K562 (cell line): ENCODE data around the gene SIGLEC7. TPM values are rescaled to one million over a fixed set of nuclear protein-coding genes. Genes with fewer than 3 reads are reported as not detected.

Experiments
- ATAC-seq: fragments of 200-7000 bp; cut with Tn5 transposase; 3 replicates; pipeline ENCODE4 v1.9.1; 2020; ENCODE audit warnings: moderate library complexity
- BruUV-seq: library from RNA; stranded (reverse); fragments of 400-500 nt; replicated peaks from 2 replicates; lab custom pipeline; 2021; lab: Mats Ljungman, UMichigan
- CTCF ChIA-PET: fragments of 300-600 bp; formaldehyde crosslinking; extraction: SDS; loops from one replicate; lab custom pipeline; 2021; ENCODE audit warnings: low intra/inter-chr PET ratio; lab: Yijun Ruan, JAX
- POLR2A ChIA-PET: fragments of 300-600, 350-650 bp; sonication (Branson Sonifier 250); formaldehyde crosslinking; extraction: SDS; loops from one replicate; lab custom pipeline; 2021; ENCODE audit warnings: antibody characterized with exemption, inconsistent platforms; lab: Yijun Ruan, JAX
- DNase-seq, 4 experiments: peaks; one replicate each; pipeline versions ENCODE4 v3.0.0 to v3.0.0-alpha.2; 2011 to 2018; ENCODE audit warnings: low spot score in 3 of 4, mixed read lengths in 3 of 4; ENCODE audit errors: extremely low read depth in 1 of 4
- FAIRE-seq: peaks from 2 replicates; lab custom pipeline; 2011; peaks lifted over from hg19 to GRCh38; lab: Jason Lieb, UNC
- H2AFZ ChIP-seq: 2 replicates; pipeline ENCODE4 v1.6.0; 2011; ENCODE audit warnings: low read depth, low read length, control low read depth, inconsistent platforms
- H3K27ac ChIP-seq: fragments of 200-600 bp; 3 replicates; pipeline ENCODE4 v1.8.0; 2011; ENCODE audit warnings: low read depth, mild to moderate bottlenecking, control low read depth, inconsistent platforms, low read length, moderate library complexity, mixed read lengths; ENCODE audit errors: extremely low read depth
- H3K27me3 ChIP-seq, 2 experiments: fragments of 300-600 bp in 1 of 2; 2 replicates in 1 of 2; 3 replicates in 1 of 2; pipeline versions ENCODE4 v1.6.0 to v1.8.0; 2011; ENCODE audit warnings: inconsistent platforms in 2 of 2, low read length in 2 of 2, mild to moderate bottlenecking in 1 of 2, mixed read lengths in 1 of 2, moderate library complexity in 1 of 2; ENCODE audit not compliant: control insufficient read depth in 2 of 2, insufficient read depth in 2 of 2
- H3K36me3 ChIP-seq: fragments of 300-600 bp; 3 replicates; pipeline ENCODE4 v1.8.0; 2011; ENCODE audit warnings: mild to moderate bottlenecking, low read length, inconsistent platforms; ENCODE audit not compliant: control insufficient read depth, insufficient read depth
- H3K4me1 ChIP-seq, 2 experiments: fragments of 200-600 bp in 1 of 2; replicated peaks in 1 of 2; 2 replicates in 1 of 2; 3 replicates in 1 of 2; pipeline versions ENCODE4 v1.5.1 to v1.8.0; 2011; ENCODE audit warnings: inconsistent platforms in 2 of 2, low read length in 2 of 2, mild to moderate bottlenecking in 1 of 2, mixed read lengths in 1 of 2, moderate library complexity in 1 of 2; ENCODE audit not compliant: control insufficient read depth in 2 of 2, insufficient read depth in 2 of 2
- H3K4me2 ChIP-seq: 2 replicates; pipeline ENCODE4 v1.6.1; 2011; ENCODE audit warnings: low read length, control low read depth, inconsistent platforms, mixed read lengths; ENCODE audit not compliant: insufficient read depth
- H3K4me3 ChIP-seq: fragments of 200-600 bp; sonication (generic), shearing (Covaris generic); 2 replicates; pipeline ENCODE4 v1.5.1; 2016; ENCODE audit warnings: control low read depth, inconsistent platforms
- H3K79me2 ChIP-seq: fragments of 200-600 bp; 3 replicates; pipeline ENCODE4 v1.8.0; 2011; ENCODE audit warnings: low read length, inconsistent platforms; ENCODE audit not compliant: control insufficient read depth, insufficient read depth
- H3K9ac ChIP-seq, 2 experiments: 2 replicates each; pipeline versions ENCODE4 v1.6.0 to v1.6.1; 2011; ENCODE audit warnings: low read depth in 2 of 2, low read length in 2 of 2, control low read depth in 1 of 2, inconsistent platforms in 1 of 2, mild to moderate bottlenecking in 1 of 2, mixed read lengths in 1 of 2; ENCODE audit not compliant: insufficient read depth in 1 of 2
- H3K9me1 ChIP-seq: one replicate; pipeline ENCODE4 v1.6.0; 2011; ENCODE audit warnings: inconsistent platforms, mild to moderate bottlenecking, low read length, moderate library complexity; ENCODE audit not compliant: control insufficient read depth, insufficient read depth
- H3K9me3 ChIP-seq: replicated peaks from 2 replicates; pipeline ENCODE4 v1.5.1; 2011; ENCODE audit warnings: low read depth, low read length, inconsistent platforms; ENCODE audit not compliant: control insufficient read depth, insufficient read depth
- H4K20me1 ChIP-seq: replicated peaks from 2 replicates; pipeline ENCODE4 v1.6.1; 2011; ENCODE audit warnings: low read length, inconsistent platforms, mixed read lengths; ENCODE audit not compliant: control insufficient read depth, insufficient read depth
- ADNP ChIP-seq: fragments of 200-800 bp; sonication (Bioruptor generic); IDR thresholded peaks from 2 replicates; pipeline ENCODE4 v1.6.1; 2016; ENCODE audit warnings: missing genetic modification characterization, missing compliant biosample characterization
- CREM ChIP-seq: IDR thresholded peaks from 2 replicates; pipeline ENCODE4 v1.6.1; 2014; ENCODE audit warnings: antibody characterized with exemption, low read depth
- CTCFL ChIP-seq: IDR thresholded peaks from 2 replicates; pipeline ENCODE4 v1.6.1; 2011; ENCODE audit warnings: borderline replicate concordance, low read depth, mild to moderate bottlenecking, moderate library complexity, low read length; ENCODE audit not compliant: insufficient read depth, poor library complexity, severe bottlenecking
- CXXC5 ChIP-seq: fragments of 250-450 bp; sonication (Bioruptor Pico); IDR thresholded peaks from 2 replicates; pipeline ENCODE4 v1.8.0; 2022; ENCODE audit warnings: inconsistent platforms, mild to moderate bottlenecking, moderate library complexity
- ESRRB ChIP-seq: fragments of 250-450 bp; sonication (Bioruptor Pico); IDR thresholded peaks from 2 replicates; pipeline ENCODE4 v1.5.0; 2020; ENCODE audit warnings: mild to moderate bottlenecking, moderate library complexity, borderline replicate concordance
- EWSR1 ChIP-seq: fragments of 450-650 bp; IDR thresholded peaks from 2 replicates; pipeline ENCODE4 v1.6.1; 2018; ENCODE audit warnings: borderline replicate concordance, mild to moderate bottlenecking, low read depth, moderate library complexity; ENCODE audit not compliant: partially characterized antibody
- HIVEP1 ChIP-seq: fragments of 250-450 bp; sonication (Bioruptor Pico); IDR thresholded peaks from 2 replicates; pipeline ENCODE4 v1.4.0; 2020; ENCODE audit warnings: mild to moderate bottlenecking
- HMG20B ChIP-seq: fragments of 250-450 bp; sonication (Bioruptor Pico); IDR thresholded peaks from 2 replicates; pipeline ENCODE4 v1.5.0; 2021; ENCODE audit warnings: mild to moderate bottlenecking
- MTA1 ChIP-seq: fragments of 450-650 bp; IDR thresholded peaks from 2 replicates; pipeline ENCODE4 v1.6.1; 2017; ENCODE audit warnings: borderline replicate concordance
- NCOA4 ChIP-seq: fragments of 450-650 bp; IDR thresholded peaks from 2 replicates; pipeline ENCODE4 v1.6.1; 2018; ENCODE audit warnings: mild to moderate bottlenecking; ENCODE audit not compliant: partially characterized antibody
- NCOA6 ChIP-seq: fragments of 450-650 bp; IDR thresholded peaks from 2 replicates; pipeline ENCODE4 v1.6.1; 2017; ENCODE audit warnings: mild to moderate bottlenecking
- POLR2A ChIP-seq: fragments of 450-650 bp; conservative IDR thresholded peaks from 2 replicates; pipeline ENCODE4 v1.6.1; 2016
- RHOXF2B ChIP-seq: fragments of 250-450 bp; sonication (Bioruptor Pico); conservative IDR thresholded peaks from 2 replicates; pipeline ENCODE4 v1.5.1; 2021
- RNF2 ChIP-seq: sonication (generic); IDR thresholded peaks from 2 replicates; pipeline ENCODE4 v1.6.1; 2016
- SIN3B ChIP-seq: fragments of 450-650 bp; IDR thresholded peaks from 2 replicates; pipeline ENCODE4 v1.6.1; 2017; ENCODE audit warnings: low read depth, mild to moderate bottlenecking, moderate library complexity
- ZBTB7A ChIP-seq: IDR thresholded peaks from 2 replicates; pipeline ENCODE4 v1.6.1; 2011; ENCODE audit warnings: low read depth, mild to moderate bottlenecking, low read length, moderate library complexity, borderline replicate concordance; ENCODE audit not compliant: control insufficient read depth
- ZKSCAN1 ChIP-seq: fragments of 150-350 bp; IDR thresholded peaks from 2 replicates; pipeline ENCODE4 v1.6.1; 2016; ENCODE audit warnings: low read depth, low read length
- ZNF133 ChIP-seq: fragments of 250-450 bp; sonication (Bioruptor Pico); IDR thresholded peaks from 2 replicates; pipeline ENCODE4 v1.4.0; 2020; ENCODE audit warnings: mild to moderate bottlenecking
- ZNF146 ChIP-seq: IDR thresholded peaks from one replicate; pipeline ENCODE4 v1.6.1; 2018; ENCODE audit warnings: missing compliant biosample characterization; ENCODE audit not compliant: unreplicated experiment
- ZNF175 ChIP-seq: fragments of 200-800 bp; sonication (Bioruptor generic); IDR thresholded peaks from 2 replicates; pipeline ENCODE4 v1.6.1; 2016; ENCODE audit warnings: low read depth, mild to moderate bottlenecking, missing genetic modification characterization, missing compliant biosample characterization
- ZNF778 ChIP-seq: fragments of 450-650 bp; formaldehyde crosslinking; IDR thresholded peaks from 2 replicates; pipeline ENCODE4 v1.4.0; 2020; ENCODE audit warnings: mild to moderate bottlenecking, moderate library complexity
- WGBS: fragments of 100-300 bp; shearing (Covaris generic); methylation state at CpG from one replicate; pipeline ENCODE4 v1.1.6; 2016; ENCODE audit warnings: low coverage, mixed read lengths; ENCODE audit not compliant: insufficient coverage; ENCODE audit errors: missing lambda C conversion rate; 5-methylcytosine and 5-hydroxymethylcytosine counted together
- in situ Hi-C: fragments of 300-500 bp; cut with MboI; formaldehyde crosslinking; loops from 4 replicates; pipeline ENCODE4 v1.15.0; 2018; ENCODE audit warnings: inconsistent platforms, mixed read lengths
- intact Hi-C: fragments of 100-400 bp; cut with micrococcal nuclease; formaldehyde crosslinking; loops from 2 replicates; pipeline ENCODE4 v1.14.2; 2022
- polyA plus RNA-seq, 8 experiments: library from polyadenylated mRNA; depleted of rRNA in 4 of 8; stranded (reverse) in 5 of 8; unstranded in 3 of 8; fragments of >200 nt; fragmentation: Nextera tagmentation in 2 of 8; fragmentation: Illumina TruSeq in 1 of 8; extraction: Ambion mirVana in 2 of 8; extraction: Trizol in 1 of 8; gene quantifications; 2 replicates each; pipeline versions ENCODE4 v1.2.1 to v1.2.3, GENCODE V29; 2011 to 2014; ENCODE audit warnings: inconsistent platforms in 1 of 8, missing spikeins in 1 of 8
- total RNA-seq, 7 experiments: library from RNA; depleted of rRNA in 6 of 7; stranded (reverse); fragments of >200 nt in 6 of 7; fragmentation: Illumina TruSeq in 2 of 7; extraction: Trizol in 2 of 7; gene quantifications; 2 replicates each; pipeline versions ENCODE4 v1.2.1 to v1.2.3, GENCODE V29; 2011 to 2021; ENCODE audit warnings: low replicate concordance in 1 of 7

SIGLEC7 gene
- total and polyA plus RNA-seq, 9 of the 15 experiments (the other 6 are each of a cell fraction or from before 2014, with no cell fraction given), result 0.10 to 0.12 TPM; not detected in 7

GRCh38 chr19:51099047-51099382, 43.1 kb upstream of the SIGLEC7 start:
- CTCF ChIA-PET, result no interaction called here

GRCh38 chr19:51100601-51101000, 41.5 kb upstream of the SIGLEC7 start:
- POLR2A ChIA-PET, result no interaction called here
- Histone ChIP-seq H3K79me2 (peaks cover 8% of the 10 kb centered on the region; the same call in 1 of the 3 replicates), H4K20me1 (peaks cover 8% of the 10 kb centered on the region), H3K27ac (no peak overlapping the region), H3K4me3 (no peak overlapping the region), H2AFZ (no peak overlapping the region)
- in situ Hi-C loops (no loop called here), intact Hi-C loops (no loop called here)
- no peak for DNase-seq
- TF ChIP-seq CREM, result no peak
- TF ChIP-seq NCOA6, result no peak
- no peak for TF ChIP-seq CTCFL
- no peak for TF ChIP-seq EWSR1
- no peak for TF ChIP-seq RHOXF2B (CRISPR knock-in tag)
- TF ChIP-seq POLR2A, result no peak
- TF ChIP-seq ADNP (tag), result no peak
- TF ChIP-seq SIN3B, result no peak
- no peak for TF ChIP-seq MTA1
- TF ChIP-seq, all 486 proteins: peak for 0
- CTCF ChIA-PET, result no interaction called here
- no peak for FAIRE-seq
- H3K4me1 ChIP-seq, result peaks cover 0 to 4% of the 10 kb centered on the region in 2 experiments; a peak in 1 of 5 replicates
- no TSS peak for BruUV-seq
- peaks cover 42% of the 10 kb centered on the region; the same call in 2 of the 3 replicates for H3K36me3 ChIP-seq
- H3K9me3 ChIP-seq, result no peaks in the 10 kb centered on the region
- H3K27me3 ChIP-seq, result no peaks in the 10 kb centered on the region
- H3K9ac ChIP-seq, result no peak overlapping the region
- no peak for ATAC-seq
- WGBS, result 73% methylated on average over 3 of the region's 3 CpGs
- peaks cover 5% of the 10 kb centered on the region for H3K9me1 ChIP-seq
- H3K4me2 ChIP-seq, result no peak overlapping the region

More at GRCh38 chr19:51099047-51099382, 43.1 kb upstream of the SIGLEC7 start:
- H3K79me2 ChIP-seq, result 0 out of 3 replicates have a peak, but pooled peaks cover 4% of the 10 kb centered on the region
- FAIRE-seq, result no peak
- H3K27ac ChIP-seq, result no peak overlapping the region
- WGBS, result 100% methylated on average over 3 of the region's 22 CpGs
- TF ChIP-seq HMG20B (CRISPR knock-in tag) (no peak), NCOA4 (no peak), ZNF778 (CRISPR knock-in tag) (no peak), ZNF133 (CRISPR knock-in tag) (no peak), ESRRB (CRISPR knock-in tag) (no peak), RNF2 (no peak), ZNF175 (no peak), ZNF146 (CRISPR knock-in tag) (no peak), ZBTB7A (no peak), ZKSCAN1 (no peak), CXXC5 (CRISPR knock-in tag) (no peak), HIVEP1 (CRISPR knock-in tag) (no peak)
- intact Hi-C loops, result no loop called here
- H3K9me3 ChIP-seq, result no peaks in the 10 kb centered on the region
- no peak overlapping the region for H2AFZ ChIP-seq
- no peak overlapping the region for H3K4me3 ChIP-seq
- no peaks in the 10 kb centered on the region; a peak in 2 of 5 replicates for H3K27me3 ChIP-seq
- H3K9ac ChIP-seq, result no peak overlapping the region
- peaks cover 31% of the 10 kb centered on the region; the same call in 2 of the 3 replicates for H3K36me3 ChIP-seq
- no peak for ATAC-seq
- in situ Hi-C loops, result loop anchor here (10.0 kb wide), 1 partner anchor 394 kb away; no protein-coding TSS in a partner anchor
- DNase-seq, result no peak
- H3K4me2 ChIP-seq, result no peak overlapping the region
- no TSS peak for BruUV-seq
- POLR2A ChIA-PET, result interaction anchor here (0.6 kb wide), 1 partner anchor 307 kb away, joined by 3 read pairs; no protein-coding TSS in a partner anchor
- H3K4me1 ChIP-seq, result peaks cover 0 to 4% of the 10 kb centered on the region in 2 experiments; a peak in 2 of 5 replicates
- peaks cover 5% of the 10 kb centered on the region for H3K9me1 ChIP-seq
- peaks cover 8% of the 10 kb centered on the region for H4K20me1 ChIP-seq
